Measurements from ENCODE around the gene TXNDC5. TPM values are rescaled to one million over a fixed set of nuclear protein-coding genes. Genes with fewer than 3 reads are reported as not detected.

Gene TXNDC5
- total and polyA plus RNA-seq, 2 of the 13 experiments (the other 11 are each of a cell fraction or from before 2014, with no cell fraction given): 287 to 578 TPM

Other genes starting within 250 kb of the TXNDC5 start
- 0.09 TPM in 1 of 2 replicates, not detected in the other for gene BMP6, start 184.7 kb downstream of the TXNDC5 start, total RNA-seq (2016; rRNA removed; fragmentation: Illumina TruSeq; extraction: Trizol)
- gene BMP6, start 184.7 kb downstream of the TXNDC5 start, polyA plus RNA-seq (2011; rRNA removed): 0.14 and 0.18 TPM in 2 replicates
- gene BLOC1S5, start 153.6 kb upstream of the TXNDC5 start, total RNA-seq (2016; rRNA removed; fragmentation: Illumina TruSeq; extraction: Trizol): 41.5 and 63.5 TPM in 2 replicates
- gene BLOC1S5, start 153.6 kb upstream of the TXNDC5 start, polyA plus RNA-seq (2011; rRNA removed): 8.5 and 10.5 TPM in 2 replicates
- gene EEF1E1, start 191.8 kb upstream of the TXNDC5 start, total RNA-seq (2016; rRNA removed; fragmentation: Illumina TruSeq; extraction: Trizol): 188 and 270 TPM in 2 replicates
- 94.5 and 128 TPM in 2 replicates for gene EEF1E1, start 191.8 kb upstream of the TXNDC5 start, polyA plus RNA-seq (2011; rRNA removed)

Measured in HepG2 (cell line).